Jurkat, Clone E6-1 (cell line): Measurements from ENCODE around the gene ARHGAP9.
"Not testable (repeated sequence)": the region's sequence is repeated elsewhere in the genome, so short reads cannot be mapped to it uniquely, and the experiment has no call there.

ENCODE experiments used
- DNase-seq: peaks from one replicate; pipeline ENCODE4 v3.0.0-alpha.2; 2011; ENCODE audit warnings: low read depth, low spot score
- H3K4me3 ChIP-seq: 2 replicates; pipeline ENCODE4 v1.5.1; 2011; ENCODE audit warnings: mild to moderate bottlenecking, low read length, control low read depth, moderate library complexity

Gene ARHGAP9

DNA sequence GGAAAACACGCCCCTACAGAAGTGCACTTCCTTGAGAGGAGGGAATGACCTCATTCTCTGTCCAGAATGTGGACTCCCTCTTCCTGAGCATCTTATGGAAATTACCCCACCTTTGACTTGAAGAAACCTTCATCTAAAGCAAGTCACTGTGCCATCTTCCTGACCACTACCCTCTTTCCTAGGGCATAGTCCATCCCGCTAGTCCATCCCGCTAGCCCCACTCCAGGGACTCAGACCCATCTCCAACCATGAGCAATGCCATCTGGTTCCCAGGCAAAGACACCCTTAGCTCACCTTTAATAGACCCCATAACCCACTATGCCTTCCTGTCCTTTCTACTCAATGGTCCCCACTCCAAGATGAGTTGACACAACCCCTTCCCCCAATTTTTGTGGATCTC, 29.6 kb downstream of the ARHGAP9 start:
- no peak for DNase-seq
- no peak overlapping the region for H3K4me3 ChIP-seq

DNA sequence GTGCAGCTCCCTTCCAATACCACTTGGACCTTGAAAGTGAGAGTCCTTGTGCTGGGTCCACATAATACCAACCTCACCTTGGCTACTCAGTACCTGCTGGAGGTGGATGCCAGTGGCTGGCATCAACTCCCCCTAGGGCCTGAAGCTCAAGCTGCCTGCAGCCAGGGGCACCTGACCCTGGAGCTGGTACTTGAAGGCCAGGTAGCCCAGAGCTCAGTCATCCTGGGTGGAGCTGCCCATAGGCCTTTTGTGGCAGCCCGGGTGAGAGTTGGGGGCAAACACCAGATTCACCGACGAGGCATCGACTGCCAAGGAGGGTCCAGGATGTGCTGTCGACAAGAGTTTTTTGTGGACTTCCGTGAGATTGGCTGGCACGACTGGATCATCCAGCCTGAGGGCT, 30.3 kb downstream of the ARHGAP9 start:
- H3K4me3 ChIP-seq = no peak overlapping the region
- no peak for DNase-seq

DNA sequence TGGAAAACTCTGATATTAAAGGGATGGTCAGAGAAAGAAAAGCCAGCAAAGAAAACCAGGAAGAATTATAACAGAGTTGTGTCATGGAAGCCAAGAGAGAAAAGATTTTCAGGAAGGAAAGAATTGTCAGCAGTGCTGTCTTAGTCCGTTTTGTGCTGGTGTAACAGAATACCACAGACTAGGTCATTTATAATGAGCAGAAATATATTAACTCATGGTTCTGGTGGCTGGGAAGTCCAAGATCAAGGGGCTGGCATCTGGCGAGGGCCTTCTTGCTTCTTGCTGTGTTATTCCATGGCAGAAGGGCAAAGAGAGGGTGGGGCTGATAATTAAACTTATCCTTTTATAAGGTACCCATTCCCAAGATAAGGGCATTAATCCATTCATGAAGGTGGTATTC, 31.0 kb downstream of the ARHGAP9 start:
- no peak overlapping the region for H3K4me3 ChIP-seq
- DNase-seq = no peak

DNA sequence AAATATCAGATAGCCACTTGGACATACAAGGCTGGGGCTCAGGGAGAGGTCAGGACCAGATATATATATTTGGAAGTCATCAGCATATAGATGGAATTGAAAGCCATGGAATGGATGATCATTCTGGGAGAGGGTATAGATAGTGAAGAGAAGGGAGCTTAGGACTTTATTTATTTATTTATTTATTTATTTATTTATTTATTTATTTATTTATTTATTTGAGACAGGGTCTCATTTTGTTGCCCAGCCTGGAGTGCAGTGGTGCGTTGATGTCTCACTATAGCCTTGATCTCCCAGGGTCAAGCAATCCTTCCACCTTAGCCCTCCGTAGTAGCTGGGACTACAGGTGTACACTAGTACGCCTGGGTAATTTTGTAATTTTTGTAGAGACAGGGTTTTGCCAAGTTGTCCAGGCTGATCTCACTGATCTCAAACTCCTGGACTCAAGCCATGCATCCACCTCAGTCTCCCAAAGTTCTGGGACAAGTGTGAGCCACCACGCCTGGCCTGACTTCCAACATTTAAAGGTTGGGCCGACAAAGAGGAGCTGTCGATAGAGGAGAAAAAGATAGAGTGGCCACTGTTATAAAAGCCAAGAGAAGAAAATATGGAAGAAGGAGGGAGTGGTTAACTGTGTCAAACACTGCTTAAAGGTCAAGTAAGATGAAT, 33.2 kb downstream of the ARHGAP9 start:
- H3K4me3 ChIP-seq = no peak overlapping the region
- DNase-seq = no peak

DNA sequence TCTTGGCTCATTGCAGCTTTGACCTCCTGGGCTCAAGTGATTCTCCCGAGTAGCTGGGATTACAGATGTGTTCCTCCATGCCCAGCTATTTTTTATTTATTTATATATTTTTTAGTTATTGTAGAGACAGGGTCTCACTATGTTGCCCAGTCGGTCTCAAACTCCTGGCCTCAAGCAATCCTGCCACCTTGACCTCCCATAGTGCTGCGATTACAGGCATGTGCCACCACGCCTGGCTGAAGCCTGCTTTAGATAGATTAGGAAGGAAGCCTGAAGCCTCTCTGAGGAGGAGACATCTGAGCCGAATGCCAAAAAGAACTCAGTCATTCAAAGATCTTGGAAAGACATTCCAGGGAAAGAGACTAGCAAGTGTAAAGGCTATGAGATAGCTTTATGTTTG, 34.9 kb downstream of the ARHGAP9 start:
- no peak overlapping the region for H3K4me3 ChIP-seq
- no peak for DNase-seq

DNA sequence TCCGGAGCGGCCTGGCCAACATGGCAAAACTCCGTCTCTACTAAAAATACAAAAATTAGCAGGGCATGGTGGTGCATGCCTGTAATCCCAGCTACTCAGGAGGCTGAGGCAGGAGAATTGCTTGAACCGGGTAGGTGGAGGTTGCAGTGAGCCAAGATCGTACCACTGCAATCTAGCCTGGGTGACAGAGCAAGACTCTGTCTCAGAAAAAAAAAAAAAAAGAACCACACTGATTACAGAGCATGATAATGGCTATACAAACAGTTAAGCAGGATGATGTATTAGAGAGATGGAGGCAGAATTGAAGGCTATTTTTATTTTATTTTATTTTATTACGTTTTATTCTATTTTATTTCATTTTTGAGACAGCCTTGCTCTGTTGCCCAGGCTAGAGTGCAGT, 35.3 kb downstream of the ARHGAP9 start:
- not testable (repeated sequence) for DNase-seq, H3K4me3 ChIP-seq

DNA sequence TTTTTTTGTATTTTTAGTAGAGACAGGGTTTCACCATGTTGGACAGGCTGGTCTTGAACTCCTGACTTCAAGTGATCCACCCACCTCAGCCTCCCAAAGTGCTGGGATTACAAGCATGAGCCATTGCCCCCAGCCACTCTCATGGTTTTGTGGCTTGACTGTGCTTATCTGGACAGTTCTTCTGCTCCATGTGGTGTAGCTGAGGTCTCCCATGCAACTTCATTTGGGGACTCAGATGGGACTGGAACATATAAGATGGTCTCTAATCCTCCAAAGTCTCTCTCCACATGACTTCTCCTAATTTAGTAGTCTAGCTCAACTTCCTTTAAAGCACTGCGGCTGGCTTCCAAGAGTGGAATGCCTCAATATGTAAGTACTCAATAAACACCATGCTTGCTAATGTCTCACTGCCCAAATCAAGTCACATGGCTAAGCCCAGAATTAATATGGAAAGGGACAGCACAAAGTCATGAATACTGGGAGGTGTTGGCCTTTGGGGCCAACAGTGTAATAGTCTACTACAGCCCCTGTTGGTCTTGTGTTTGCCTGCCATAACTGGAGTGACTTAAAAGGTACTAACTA, 37.7 kb downstream of the ARHGAP9 start:
- H3K4me3 ChIP-seq = no peak overlapping the region
- no peak for DNase-seq

DNA sequence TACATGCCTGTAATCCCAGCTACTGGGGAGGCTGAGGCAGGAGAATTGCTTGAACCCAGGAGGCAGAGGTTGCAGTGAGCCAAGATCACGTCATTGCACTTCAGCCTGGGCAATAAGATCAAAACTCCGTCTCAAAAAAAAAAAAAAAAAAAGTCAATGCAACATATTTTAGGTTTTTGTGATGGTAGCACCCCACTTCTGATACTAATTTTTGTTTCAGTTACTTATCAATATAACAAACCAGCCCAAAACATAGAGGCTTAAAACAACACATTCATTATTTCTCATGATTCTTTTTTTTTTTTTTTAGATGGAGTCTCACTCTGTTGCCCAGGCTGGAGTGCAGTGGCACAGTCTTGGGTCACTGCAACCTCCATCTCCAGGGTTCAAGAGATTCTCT, 38.3 kb downstream of the ARHGAP9 start:
- DNase-seq = not testable (repeated sequence)

DNA sequence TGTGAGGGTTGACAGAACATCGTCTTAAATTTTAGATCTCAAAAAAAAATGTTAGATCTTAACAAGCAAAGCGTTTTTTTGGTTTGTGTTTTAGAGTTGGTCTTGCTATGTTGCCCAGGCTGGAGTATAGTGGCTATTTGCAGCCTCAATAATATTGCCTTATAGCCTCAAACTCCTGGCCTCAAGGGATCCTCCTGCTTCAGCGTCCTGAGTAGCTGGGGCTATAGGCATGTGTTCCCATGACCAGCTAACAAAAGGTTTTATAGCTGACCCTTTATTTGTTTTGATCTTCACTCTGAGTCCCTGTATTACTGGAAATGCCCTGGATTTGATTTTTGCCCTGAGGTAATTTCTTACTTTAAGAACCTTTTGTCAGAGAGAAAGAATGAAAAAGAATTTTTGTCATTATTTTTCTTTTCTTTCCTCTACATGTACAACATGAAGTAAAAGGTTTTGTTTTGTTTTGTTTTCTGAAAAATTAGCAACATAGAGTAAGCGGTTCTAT, 39.9 kb downstream of the ARHGAP9 start:
- no peak for DNase-seq
- H3K4me3 ChIP-seq = no peak overlapping the region

More for the DNA sequence above, 38.3 kb downstream of the ARHGAP9 start:
- not testable (repeated sequence) for H3K4me3 ChIP-seq

DNA sequence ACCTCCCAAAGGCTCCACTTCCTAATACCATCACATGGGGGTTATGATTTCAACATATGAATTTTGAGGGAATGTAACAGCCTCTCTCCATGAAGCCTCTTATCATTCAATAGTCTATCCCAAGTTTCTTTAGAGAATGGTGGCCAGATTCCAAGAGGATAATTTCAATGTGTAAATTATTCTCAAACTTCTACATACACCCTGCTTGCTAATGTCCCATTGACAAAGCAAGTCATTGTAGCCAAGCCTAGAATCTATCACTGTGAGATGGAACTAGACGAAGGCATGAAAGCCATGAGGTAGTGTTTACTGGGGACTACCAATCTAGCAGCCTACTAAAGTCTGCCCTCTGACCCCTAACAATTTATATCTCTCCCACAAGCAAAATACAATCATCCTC, 41.3 kb downstream of the ARHGAP9 start:
- no peak overlapping the region for H3K4me3 ChIP-seq
- no peak for DNase-seq

DNA sequence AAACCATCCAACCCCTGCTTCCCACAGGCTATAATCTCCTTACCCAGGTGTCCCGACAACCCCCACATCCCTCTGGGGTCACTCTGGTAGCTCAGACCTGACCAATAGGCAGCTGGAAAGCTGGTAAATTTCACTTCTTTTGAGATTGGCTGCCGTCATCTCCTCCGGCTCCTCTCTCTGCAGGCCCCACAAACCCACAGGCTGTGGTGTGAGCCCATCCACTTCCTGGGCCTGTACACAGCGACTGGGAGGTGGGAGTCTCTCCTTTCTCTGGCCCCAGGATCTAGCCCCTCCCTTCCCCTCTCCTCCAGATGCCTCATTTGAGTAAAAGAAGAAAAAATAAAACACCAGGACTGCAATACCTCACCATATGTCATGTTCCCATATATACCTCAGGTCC, 44.4 kb downstream of the ARHGAP9 start:
- H3K4me3 ChIP-seq = no peak overlapping the region
- DNase-seq = no peak

DNA sequence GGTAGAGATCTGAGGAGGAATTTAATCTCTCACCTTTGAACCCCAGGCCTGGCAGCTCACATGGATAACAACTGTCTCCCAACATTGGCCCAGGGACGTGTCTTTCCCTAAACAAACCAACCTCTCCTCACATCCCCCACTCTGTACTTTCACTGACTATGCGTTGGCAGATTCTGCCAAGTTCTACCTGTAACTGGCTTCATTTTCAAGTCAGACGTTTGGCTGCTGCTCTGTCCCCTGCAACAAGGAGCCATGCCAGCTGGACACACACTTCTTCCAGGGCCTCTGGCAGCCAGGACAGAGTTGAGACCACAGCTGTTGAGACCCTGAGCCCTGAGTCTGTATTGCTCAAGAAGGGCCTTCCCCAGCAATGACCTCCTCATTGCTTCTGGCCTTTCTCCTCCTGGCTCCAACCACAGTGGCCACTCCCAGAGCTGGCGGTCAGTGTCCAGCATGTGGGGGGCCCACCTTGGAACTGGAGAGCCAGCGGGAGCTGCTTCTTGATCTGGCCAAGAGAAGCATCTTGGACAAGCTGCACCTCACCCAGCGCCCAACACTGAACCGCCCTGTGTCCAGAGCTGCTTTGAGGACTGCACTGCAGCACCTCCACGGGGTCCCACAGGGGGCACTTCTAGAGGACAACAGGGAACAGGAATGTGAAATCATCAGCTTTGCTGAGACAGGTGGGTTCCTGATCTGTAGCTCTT, 45.0 kb downstream of the ARHGAP9 start, which contains the start of gene INHBC:
TSS of gene INHBC (plus strand) at position 268 of the 707 bp plus-strand sequence. CDS start at position 371, 103 bp downstream.
- no peak within 1 kb of the TSS for H3K4me3 ChIP-seq
- DNase-seq = no peak

DNA sequence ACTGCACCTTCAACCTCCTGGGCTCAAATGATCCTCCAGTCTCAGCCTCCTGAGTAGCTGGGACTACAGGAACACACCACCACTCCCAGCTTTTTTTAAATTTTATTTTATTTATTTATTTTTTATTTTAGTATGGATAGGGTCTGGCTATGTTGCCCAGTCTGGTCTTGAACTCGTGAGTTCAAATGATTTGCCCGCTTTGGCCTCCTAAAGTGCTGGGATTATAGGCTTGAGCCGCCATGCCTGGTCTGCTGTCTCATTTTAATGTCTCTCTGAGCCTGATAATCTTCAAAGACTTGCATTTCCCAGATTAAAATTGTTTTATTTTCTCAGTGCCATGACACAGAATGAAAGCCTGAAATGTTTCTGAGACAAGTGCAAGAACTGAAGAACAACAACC, 46.3 kb downstream of the ARHGAP9 start:
- DNase-seq = no peak
- H3K4me3 ChIP-seq = no peak overlapping the region

DNA sequence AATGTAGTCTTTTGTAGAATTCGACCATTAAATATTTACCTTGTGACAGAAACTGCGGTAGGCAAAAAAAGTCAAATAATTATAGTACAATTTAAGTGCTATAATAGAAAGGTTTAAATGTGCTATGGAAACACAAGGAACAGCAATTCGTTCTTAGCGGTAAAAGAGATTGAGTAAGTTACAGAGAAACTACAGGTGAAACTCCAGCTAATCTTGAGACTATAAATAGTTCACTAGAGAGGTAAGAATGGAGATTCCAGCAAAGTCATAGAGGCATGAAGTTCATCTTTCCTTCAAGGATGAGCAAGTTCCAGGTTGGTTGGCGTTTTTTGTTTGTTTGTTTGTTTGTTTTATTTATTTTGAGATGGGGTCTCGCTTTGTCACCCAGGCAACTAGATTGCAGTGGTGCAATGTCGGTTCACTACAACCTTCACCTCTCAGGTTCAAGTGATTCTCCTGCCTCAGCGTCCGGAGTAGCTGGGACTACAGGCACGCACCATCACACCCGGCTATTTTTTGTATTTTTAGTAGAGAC, 47.9 kb downstream of the ARHGAP9 start:
- DNase-seq = no peak
- H3K4me3 ChIP-seq = peak overlapping the region; percentile 86

DNA sequence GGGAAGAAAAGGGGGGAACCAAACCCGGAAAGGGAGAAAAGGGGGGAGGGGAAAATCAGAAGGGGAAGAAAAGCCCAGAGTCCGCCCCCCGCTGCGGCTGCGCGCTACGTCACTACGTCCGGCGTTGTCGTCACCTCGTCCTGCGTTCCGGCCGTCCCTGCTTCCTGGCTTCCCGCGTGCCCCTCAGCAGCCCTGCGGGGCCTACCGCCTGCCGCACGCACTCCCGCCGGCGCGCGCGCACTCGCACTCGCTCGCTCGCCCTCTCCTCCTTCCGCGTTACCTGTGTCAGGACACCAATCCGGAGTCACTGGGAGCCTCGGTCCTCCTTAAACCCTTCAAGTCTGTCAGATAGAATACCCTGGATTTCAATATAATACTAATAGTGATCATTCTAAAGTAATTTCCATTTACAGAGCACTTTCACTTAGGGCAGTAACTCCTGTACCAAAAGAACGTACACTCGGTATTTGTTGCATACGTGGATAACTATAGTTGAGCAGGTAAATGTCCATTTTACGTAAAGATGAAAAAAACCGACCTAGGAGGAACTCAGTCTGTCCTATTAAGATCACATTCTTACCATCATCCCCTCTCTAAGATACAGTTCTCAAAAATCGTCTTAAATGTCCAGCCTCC, 48.6 kb downstream of the ARHGAP9 start, which contains the start of gene R3HDM2:
TSS of gene R3HDM2 (minus strand) at position 113 of the 636 bp plus-strand sequence. CDS start 120,615 bp downstream, outside the sequence.
- DNase-seq = peak; percentile 93
- peak within 1 kb of the TSS; percentile 86 for H3K4me3 ChIP-seq

DNA sequence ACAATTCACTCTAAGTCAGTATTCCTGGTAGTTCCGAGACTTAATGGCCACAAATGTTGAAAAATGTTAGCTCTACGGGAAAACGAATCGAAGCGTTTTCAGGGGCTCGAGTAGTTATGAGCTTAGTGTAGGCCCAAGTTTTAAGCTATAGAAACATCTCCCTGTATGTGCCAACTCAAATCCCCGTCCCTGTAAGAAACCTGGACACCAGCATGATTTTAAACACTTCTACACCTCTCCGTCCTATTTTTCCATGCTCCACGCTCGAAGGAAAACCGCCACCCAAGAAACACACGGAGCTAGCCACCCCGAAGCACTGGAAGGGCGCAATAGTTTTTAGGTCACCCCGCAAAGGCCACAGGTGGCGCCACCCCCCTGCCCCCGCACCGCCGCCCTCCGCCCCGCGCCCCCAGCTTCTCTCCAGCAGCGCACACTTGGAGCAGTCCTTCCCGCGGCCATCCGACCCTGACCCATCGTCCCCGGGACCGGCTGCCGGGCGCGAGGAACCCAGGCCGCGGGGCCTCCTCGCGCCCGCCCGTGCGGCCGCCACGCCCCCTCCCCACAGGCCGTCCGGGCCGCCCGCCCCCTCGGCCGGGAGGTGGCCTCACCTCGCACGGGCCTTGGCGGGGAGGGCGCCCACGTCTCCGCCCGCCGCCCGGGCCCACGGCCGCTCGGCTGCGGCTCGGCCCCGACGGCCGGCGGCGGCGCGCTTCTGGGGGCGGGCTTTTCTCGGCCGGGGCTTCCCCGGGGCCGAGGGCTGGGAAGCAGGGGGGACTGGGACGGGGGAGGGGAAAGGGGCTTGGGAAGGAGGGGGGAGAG, 49.3 kb downstream of the ARHGAP9 start:
- H3K4me3 ChIP-seq = peak overlapping the region; percentile 86
- DNase-seq = no peak

DNA sequence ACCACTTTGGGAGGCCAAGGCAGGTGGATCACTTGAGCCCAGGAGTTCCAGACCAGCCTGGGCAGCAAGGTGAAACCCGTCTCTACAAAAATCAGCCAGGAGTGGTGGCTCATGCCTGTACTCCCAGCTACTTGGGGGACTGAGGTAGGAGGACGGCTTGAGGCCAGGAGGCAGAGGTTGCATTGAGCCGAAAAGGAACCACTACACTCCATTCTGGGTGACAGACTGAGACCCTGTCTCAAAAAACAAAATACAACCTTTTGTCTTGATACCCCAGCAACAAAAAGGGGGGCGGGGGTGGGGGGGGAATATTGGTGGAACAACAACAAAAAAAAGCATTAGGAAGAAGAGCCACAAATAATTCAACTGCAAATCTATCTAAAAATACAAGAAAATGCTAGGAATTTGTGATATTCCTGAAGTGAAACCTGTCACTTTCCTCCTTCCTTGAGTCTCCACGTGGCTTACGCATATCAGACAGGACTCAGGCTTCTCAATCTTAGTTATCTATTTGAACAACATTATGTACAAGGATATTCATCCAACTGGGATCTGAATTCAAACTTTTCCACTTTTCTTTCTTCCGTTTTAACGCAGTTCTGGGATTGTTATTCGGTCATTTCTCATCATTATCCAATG, 50.1 kb downstream of the ARHGAP9 start:
- DNase-seq = no peak

DNA sequence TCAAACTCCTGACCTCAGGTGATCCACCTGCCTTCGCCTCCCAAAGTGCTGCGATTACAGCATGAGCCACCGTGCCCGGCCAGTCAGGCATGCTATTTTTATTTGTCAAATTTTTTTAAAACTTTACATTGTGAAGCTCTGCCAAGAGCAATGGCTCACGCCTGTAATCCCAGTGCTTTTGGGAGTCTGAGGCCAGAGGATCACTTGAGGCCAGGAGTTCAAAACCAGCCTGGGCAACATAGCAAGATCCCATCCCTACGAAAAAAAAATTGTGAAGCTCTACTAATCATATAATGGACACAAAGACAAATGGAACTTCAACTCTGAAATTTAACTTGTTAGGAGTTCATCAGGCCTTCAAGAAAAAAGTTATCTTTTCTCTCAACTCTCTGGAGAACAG, 50.7 kb downstream of the ARHGAP9 start:
- H3K4me3 ChIP-seq = no peak overlapping the region
- no peak for DNase-seq

More for the DNA sequence above, 50.1 kb downstream of the ARHGAP9 start:
- peak overlapping the region; percentile 86 for H3K4me3 ChIP-seq
